Ishikawa (cell line): ENCODE measurements around the gene LILRB3.

Source experiments
- CEBPB ChIP-seq: IDR thresholded peaks from 2 replicates; pipeline ENCODE4 v1.6.1; 2012
- CREB1 ChIP-seq: IDR thresholded peaks from 2 replicates; pipeline ENCODE4 v1.6.1; 2012; ENCODE audit warnings: low read depth
- EP300 ChIP-seq: IDR thresholded peaks from 2 replicates; pipeline ENCODE4 v1.6.1; 2012; ENCODE audit warnings: borderline replicate concordance
- FOXM1 ChIP-seq: IDR thresholded peaks from 2 replicates; pipeline ENCODE4 v1.6.1; 2012; ENCODE audit warnings: low read depth, borderline replicate concordance
- TAF1 ChIP-seq: IDR thresholded peaks from 2 replicates; pipeline ENCODE4 v1.6.1; 2012; ENCODE audit warnings: low read depth, mild to moderate bottlenecking
- YY1 ChIP-seq: IDR thresholded peaks from 2 replicates; pipeline ENCODE4 v1.6.1; 2012; ENCODE audit warnings: low read depth
- TF ChIP-seq, protein P1 (sequence below): IDR thresholded peaks from 2 replicates; pipeline ENCODE4 v1.6.1; 2012
- TF ChIP-seq, protein P2 (sequence below): IDR thresholded peaks from 2 replicates; pipeline ENCODE4 v1.6.1; 2012

DNA sequence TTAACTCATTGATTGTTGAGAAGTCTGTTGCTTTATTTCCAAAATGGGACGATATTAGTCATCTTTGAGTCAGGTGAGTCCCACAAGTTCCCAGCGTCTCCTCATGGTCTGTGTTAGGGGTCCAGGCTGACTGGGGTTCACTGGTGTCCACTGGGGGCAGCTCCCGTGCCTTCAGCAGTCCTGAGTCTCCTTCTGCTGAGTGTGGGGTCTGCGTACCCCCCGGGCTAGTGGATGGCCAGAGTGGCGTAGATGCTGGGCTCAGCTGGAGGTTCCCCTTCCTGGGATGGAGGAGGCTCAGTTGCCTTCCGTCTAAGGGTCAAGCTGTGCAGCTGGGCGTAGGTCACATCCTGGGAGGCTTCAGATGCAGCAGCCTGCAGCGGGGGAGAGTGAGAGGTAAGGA lies 5.9 kb downstream of the LILRB3 start:
- TF ChIP-seq CEBPB (no peak), CREB1 (no peak), FOXM1 (no peak), YY1 (no peak), EP300 (no peak), TAF1 (no peak)
- TF ChIP-seq, protein P1, sequence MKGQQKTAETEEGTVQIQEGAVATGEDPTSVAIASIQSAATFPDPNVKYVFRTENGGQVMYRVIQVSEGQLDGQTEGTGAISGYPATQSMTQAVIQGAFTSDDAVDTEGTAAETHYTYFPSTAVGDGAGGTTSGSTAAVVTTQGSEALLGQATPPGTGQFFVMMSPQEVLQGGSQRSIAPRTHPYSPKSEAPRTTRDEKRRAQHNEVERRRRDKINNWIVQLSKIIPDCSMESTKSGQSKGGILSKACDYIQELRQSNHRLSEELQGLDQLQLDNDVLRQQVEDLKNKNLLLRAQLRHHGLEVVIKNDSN: no peak
- TF ChIP-seq, protein P2, sequence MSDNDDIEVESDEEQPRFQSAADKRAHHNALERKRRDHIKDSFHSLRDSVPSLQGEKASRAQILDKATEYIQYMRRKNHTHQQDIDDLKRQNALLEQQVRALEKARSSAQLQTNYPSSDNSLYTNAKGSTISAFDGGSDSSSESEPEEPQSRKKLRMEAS: no peak
